C4-2B (cell line): Measurements from ENCODE around the gene BCAR3.

Experiments
- CTCF ChIP-seq: fragments of 450-650 bp; conservative IDR thresholded peaks from 2 replicates; pipeline ENCODE4 v1.5.1; 2017; ENCODE audit warnings: mild to moderate bottlenecking
- ZFX ChIP-seq: fragments of 450-650 bp; IDR thresholded peaks from 2 replicates; pipeline ENCODE4 v1.6.1; 2017

DNA sequence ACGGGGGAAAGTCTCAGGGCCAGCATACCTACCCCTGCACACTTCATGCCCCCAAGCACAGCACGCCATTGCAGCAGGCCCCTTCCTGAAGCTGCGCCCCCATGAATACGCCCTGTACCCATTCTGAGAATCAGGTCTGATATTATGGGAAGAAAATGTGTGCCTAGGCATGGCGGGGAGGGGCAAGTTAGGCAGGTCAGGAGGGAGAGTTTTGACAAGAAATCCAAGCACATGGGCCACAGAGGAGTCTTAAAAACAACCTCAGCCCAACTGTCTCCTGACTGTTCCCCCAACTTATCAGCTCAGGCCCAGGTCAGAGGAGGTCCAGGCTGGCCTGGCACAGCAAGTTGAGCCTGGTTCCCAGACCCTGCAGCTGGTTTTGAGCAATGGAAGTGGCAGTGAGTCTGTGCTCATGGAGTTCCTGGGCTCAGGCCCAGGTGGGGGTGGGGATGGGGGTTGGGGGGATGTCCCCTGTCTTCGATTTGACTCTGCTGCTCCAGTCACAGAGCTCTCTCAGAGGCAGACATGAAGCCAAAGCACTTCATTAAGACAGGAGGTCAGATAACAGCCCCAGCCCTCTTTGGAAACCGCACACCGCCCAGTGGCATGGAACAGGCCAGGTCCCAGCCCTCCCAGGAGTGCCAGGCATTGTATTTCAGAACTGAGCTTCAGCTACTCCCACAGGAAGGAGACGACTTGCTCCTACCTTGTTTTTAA, 20.6 kb upstream of the BCAR3 start:
- TF ChIP-seq ZFX: no peak
- TF ChIP-seq CTCF: no peak
